Epithelial cell of esophagus (primary cell): Measurements from ENCODE around the gene SHB.
A peak's percentile ranks its signal among the peaks of the same experiment; 100 is the strongest.

ENCODE experiments used
- DNase-seq: peaks from one replicate; pipeline ENCODE4 v3.0.0; 2010; ENCODE audit warnings: low read depth
- H3K4me3 ChIP-seq: 2 replicates; pipeline ENCODE4 v1.5.1; 2011; ENCODE audit warnings: mild to moderate bottlenecking, low read length, control low read depth
- TF ChIP-seq, protein P1 (sequence below): IDR thresholded peaks from 2 replicates; pipeline ENCODE4 v1.5.1; 2011; ENCODE audit warnings: low read depth, mild to moderate bottlenecking, low read length, control low read depth, inconsistent platforms; ENCODE audit not compliant: insufficient read depth; ENCODE audit errors: missing control alignments

SHB gene

DNA sequence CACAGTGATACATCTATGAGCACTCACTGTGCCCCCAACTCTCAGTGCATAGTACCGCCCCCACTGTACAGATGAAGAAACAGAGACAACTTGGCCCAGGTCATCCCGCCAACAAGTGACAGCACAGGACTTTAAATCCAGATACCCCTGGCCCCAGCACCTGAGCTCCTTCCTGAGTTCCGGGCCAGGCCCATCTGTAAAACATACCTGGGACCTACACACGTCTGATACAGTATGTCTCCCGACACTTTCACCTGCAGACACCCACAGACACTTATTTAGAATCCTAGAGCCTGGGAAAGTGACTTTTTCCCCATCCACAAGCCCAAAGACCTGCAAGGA, 104.3 kb downstream of the SHB start:
- no peak for DNase-seq
- TF ChIP-seq, protein P1, sequence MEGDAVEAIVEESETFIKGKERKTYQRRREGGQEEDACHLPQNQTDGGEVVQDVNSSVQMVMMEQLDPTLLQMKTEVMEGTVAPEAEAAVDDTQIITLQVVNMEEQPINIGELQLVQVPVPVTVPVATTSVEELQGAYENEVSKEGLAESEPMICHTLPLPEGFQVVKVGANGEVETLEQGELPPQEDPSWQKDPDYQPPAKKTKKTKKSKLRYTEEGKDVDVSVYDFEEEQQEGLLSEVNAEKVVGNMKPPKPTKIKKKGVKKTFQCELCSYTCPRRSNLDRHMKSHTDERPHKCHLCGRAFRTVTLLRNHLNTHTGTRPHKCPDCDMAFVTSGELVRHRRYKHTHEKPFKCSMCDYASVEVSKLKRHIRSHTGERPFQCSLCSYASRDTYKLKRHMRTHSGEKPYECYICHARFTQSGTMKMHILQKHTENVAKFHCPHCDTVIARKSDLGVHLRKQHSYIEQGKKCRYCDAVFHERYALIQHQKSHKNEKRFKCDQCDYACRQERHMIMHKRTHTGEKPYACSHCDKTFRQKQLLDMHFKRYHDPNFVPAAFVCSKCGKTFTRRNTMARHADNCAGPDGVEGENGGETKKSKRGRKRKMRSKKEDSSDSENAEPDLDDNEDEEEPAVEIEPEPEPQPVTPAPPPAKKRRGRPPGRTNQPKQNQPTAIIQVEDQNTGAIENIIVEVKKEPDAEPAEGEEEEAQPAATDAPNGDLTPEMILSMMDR, result no peak
- no peak overlapping the region for H3K4me3 ChIP-seq

DNA sequence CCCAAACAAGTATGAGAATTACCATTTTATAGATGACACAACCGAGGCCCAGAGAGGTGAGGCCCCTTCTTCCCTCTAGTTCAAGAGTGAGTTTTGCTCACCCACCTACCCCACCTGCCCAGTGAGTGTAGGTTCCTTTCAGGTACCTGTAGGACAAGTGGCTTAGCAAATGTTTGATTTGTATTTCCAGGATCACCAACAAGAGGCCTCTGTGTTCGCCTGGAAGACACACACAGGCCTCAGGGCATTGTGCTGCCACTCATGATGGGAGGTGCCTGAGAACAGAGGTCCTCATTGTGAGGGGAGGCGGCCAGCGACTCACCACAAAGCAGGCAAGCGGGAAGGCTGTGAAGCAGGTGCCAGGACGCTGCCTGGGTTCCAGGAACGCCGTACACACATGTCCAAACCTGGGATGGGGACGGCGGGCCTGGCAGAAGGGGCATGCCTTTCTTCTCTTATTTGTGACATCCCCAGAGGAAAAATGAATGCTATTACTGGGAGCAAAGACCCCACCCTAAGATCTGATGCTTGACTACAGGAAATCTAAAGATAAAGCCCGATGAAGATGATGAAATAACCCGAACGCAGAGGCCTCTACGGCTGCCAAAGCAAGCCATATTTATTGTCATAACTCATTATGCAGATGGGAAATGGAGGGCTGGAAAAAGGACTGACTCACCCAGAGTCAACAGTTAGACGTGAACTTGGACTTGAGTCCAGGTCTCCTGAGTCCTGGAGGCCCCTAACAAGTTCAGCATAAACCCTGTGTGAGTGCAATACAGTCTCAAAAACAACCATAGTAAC, 104.9 kb downstream of the SHB start:
- no peak overlapping the region for H3K4me3 ChIP-seq

DNA sequence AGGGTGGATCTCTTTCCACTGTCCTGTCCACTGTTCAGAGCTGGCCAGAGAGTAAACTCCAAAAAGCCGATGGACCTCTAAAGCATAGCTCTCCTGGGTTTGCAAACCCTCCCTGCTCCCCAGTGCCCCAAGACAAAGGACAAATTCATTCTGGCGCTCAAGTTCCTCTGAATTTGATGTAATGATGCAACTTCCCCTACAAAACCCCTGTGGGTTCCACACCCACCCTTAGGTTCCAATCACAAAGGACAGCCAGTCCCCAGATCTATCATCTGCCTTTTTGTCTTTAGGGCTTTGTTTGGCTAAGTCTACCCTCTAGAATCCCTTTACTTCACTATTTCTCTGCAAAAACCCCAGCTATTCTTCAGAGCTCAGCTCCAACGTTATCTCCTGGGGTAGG, 107.7 kb downstream of the SHB start:
- no peak for DNase-seq
- TF ChIP-seq, protein P1, result no peak
- H3K4me3 ChIP-seq, result no peak overlapping the region

More for the DNA sequence above, 104.9 kb downstream of the SHB start:
- peak; percentile 83 for DNase-seq
- TF ChIP-seq, protein P1, result no peak

DNA sequence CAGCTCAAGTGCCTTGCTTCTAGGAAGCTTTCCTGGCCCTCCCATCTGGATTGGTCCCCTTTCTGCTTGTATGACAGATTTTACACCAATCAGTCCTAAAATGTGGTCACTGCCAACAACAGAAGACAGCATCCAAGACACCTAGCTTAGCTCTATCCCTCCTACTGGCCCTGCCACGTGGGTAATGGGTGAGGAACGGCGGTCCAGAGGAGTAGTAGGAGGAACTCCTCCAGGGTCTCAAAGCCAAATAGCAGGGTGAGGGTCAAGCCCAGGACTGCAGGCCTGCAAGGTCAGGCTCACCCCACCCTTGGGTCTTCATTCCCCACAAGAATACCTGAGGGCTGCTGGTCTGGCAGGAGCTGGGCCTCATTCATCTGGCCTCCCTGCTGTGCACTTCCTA, 108.4 kb downstream of the SHB start:
- TF ChIP-seq, protein P1, result no peak
- H3K4me3 ChIP-seq, result no peak overlapping the region
- DNase-seq, result no peak

DNA sequence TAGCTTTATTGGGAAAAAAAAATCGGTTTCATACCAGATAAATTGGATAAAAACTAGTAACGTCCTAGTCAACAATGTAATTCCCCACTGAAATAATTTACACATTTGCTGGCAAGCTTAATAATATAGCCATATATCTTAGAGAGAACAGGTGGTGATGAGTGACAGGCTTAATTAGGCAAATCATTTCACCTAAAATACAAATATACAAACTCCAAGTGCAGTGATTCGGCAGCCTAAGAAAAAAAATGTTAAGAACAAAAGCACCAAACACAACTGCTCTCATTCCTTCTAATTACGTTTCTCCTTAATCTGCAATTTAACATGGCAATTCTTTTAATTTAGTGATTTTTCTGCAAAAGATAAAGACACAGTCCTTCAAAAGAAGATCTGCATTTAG, 109.1 kb downstream of the SHB start:
- TF ChIP-seq, protein P1, result no peak
- H3K4me3 ChIP-seq, result no peak overlapping the region
- no peak for DNase-seq

DNA sequence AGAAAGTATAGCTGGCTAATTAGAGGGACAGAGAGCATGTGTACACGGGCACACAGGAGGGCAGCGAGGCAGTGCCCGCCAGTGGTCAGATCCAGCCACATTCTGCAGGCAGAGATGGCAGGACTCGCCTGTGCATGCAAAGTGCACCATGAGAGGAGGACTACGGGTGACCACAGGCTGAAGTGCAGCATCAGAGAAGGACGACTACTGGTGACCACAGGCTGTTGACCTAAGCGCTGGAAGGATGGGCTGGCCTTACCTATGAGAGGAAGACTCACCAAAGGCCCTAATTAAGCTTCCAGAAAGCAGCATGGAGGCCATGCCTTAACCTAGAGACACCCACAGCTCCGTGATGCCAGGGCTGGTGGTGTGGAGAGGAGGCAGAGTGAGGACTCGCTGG, 110.9 kb downstream of the SHB start:
- TF ChIP-seq, protein P1, result no peak
- H3K4me3 ChIP-seq, result no peak overlapping the region
- DNase-seq, result no peak

DNA sequence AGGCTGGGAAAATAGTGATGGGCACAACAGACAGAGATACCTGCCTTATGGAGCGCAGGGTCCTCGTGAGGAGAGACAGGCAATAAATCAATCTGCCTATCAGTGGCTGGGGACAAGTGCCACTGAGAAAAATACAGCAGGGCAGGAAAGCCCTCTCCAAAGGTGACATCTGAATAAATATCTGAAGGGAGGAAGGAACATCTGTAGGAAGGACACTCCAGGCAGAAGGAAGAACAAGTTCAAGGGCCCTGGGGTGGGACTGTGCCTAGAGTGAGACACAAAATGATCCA, 111.4 kb downstream of the SHB start:
- no peak for DNase-seq
- no peak overlapping the region for H3K4me3 ChIP-seq
- TF ChIP-seq, protein P1, result no peak
